GM18520 (cell line): ENCODE measurements around the gene MAMSTR.

Experiments
- ATAC-seq: cut with Tn5 transposase; IDR thresholded peaks from one replicate; pipeline ENCODE4 v1.9.1; 2021; ENCODE audit not compliant: unreplicated experiment

MAMSTR gene

DNA sequence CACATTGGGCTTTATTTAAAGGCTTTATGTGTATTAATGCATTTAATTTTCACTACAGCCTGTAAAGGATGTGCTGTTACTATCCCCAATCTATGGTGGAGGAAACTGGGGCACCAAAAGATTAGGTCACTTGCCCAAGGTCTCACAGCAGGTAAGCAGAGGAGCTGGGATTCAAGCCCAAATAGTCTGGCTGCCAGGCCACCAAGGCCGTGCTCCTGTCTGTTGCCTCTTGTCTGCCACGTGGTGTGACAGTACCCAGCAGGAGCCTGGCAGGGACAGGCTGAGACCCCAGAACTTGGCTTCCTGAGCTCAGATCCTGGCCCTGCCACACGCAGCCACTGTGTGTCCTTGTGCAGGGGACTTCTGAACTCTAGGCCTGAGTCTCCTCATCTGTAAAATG lies 51.2 kb downstream of the MAMSTR start:
- no peak for ATAC-seq

DNA sequence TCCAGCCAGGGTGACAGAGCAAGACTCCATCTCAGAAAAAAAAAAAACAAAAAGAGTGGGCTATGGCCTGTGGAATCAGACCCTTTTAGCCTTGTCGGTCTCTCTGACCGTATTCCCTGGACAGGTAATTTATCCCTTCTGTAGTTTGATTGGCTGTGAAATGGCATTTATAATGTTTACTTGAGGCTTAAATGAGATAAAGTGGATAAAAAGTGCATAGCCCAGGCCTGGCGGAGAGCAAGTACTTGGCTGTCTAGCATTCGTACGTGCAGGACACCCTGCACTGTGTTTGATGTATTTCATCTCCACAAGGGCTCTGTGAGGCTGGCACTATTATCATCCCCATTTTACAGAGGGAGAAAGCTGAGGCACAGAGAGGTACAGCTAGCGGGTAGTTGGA lies 53.7 kb downstream of the MAMSTR start:
- ATAC-seq, result no peak

DNA sequence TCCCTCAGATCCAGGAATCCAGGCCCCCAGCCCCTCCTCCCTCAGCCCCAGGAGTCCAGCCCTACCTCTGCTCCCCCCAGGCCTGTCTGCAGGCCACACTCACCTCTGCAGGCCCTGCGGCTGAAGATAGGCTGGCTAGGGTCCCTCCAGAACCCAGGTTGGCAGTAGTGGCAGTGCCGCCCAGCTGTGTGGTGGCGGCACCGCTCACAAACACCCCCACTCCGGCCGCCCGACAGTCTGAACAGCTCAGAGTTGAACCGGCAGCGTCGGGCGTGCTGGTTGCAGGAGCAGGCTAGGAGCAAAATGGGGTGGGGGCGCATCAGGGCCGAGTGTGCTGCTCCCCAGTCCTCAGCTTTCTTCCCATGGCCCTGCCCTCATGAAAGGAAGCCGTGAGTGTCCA lies 55.0 kb downstream of the MAMSTR start:
- ATAC-seq, result no peak

DNA sequence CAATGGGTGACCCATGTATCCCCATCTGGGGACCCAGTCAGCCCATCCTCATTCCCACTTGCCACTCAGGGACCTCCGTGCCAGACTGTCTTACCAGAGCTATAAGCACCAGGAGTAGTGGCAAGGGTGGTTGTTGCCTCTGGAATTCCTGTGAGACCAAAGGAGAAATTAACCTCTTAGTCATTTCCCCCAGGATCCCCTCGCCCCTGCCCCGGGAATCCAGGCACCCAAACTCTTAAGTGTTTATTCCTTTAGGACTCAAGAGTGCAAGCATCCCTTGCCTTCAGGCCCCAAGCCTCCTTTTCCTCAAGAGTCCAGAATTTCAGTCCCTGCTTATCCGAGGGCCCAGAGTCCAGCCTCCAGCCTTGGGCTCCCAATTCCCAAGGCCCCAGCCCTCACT lies 55.9 kb downstream of the MAMSTR start:
- ATAC-seq, result no peak
